ENCODE data around the gene CSKMT.
"Not testable (repeated sequence)": the region's sequence is repeated elsewhere in the genome, so short reads cannot be mapped to it uniquely, and the experiment has no call there.

The CSKMT gene, protein sequence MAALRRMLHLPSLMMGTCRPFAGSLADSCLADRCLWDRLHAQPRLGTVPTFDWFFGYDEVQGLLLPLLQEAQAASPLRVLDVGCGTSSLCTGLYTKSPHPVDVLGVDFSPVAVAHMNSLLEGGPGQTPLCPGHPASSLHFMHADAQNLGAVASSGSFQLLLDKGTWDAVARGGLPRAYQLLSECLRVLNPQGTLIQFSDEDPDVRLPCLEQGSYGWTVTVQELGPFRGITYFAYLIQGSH

DNA sequence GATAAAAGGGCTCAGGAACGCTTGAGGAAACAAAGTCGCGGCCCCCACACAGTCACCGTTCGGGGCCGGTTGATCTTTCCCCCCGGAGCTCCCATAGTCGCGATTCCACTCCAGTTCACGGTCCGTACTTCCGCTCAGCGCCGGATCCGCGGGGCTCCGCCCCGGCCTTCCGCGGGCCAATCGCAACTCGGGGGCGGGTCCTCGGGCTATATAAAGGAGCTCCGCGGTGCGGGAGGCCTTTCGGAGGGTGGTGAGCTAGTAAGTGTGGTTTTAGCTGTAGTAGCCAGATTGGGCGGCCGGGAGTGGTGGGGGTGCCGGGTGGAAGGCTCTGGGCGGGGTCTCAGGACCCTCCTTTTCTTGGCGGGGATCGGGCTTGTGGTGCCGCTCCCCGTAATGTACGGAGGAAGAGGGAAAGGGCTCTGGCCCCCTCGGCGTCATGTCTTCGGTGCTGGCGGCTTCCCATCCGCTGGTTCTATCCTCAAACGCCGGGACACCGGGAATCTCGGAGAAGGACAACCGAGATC lies at the start of gene CSKMT, which contains the start of gene C11orf98:
Gene CSKMT, plus strand, starts transcription at position 238 of the 524 bp plus-strand sequence. CDS start 568 bp downstream, outside the sequence.
Gene C11orf98, minus strand, starts transcription at position 136 of the 524 bp plus-strand sequence. Its CDS starts 41 bp downstream, at position 95.
- peak; percentile 93 for DNase-seq

DNA sequence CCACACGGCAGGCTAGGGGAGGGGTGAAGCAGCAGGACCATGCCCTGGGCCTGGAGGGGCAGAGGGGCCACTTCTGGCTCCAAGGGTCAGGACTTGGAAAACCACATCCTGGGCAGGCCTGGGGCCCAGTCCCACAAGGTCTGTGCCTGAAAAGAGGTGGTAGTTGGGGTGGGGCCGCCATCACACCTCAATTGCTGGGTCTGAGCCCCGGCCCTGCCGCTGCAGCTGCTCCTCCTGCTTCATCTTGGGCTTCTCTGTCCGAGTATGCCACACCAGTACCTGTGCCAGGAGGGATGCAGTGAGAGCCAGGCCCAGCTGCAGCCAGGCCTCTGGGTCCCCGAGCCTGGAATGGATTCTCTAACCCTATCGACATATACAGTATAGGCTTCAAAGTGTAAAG lies 49.6 kb upstream of the CSKMT start:
- no peak for DNase-seq

DNA sequence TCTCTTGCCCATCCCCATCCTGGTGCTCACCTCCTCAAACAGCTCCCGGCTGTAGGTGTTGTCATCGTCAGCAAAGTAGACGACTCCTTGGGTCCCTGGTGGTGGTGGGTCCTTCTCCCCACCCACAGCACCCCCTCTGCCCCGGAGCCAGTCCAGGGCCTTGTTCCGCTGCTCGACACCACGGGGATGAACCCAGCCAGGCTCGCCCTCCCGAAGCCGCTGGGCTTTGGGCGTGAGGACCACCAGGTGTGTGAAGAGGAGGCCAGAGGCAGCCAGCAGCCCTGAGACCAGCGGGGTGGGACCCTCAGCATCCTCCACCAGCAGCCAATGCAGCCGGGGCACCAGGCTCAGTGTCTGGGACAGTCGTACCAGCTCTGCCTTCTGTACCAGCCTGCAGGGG lies 48.2 kb upstream of the CSKMT start:
- not testable (repeated sequence) for DNase-seq

DNA sequence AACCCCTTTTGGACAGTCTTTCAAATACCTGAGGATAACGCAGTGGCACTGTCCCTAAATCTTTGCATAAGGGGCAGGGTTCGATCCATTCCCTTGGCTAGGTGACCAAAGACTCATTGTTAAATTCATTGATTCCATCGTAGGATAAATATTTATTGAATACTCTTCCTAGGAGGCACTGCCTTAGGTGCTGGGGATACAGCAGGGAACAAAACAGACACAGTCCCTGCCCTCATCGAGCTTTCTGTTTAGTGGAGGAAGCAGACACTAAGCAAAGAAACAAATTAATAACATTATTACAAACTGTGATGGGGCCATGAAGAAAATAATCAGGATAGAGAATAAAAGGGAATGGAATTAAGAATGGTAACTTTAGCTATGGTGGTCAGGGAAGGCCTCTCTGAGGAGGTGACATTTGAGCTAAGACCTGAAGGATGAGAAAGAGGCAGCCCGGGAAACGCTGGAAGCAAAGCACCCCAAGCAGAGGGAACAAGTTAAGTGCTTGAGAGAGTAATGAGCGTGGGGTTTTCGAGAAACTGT lies 44.0 kb upstream of the CSKMT start:
- DNase-seq = no peak

DNA sequence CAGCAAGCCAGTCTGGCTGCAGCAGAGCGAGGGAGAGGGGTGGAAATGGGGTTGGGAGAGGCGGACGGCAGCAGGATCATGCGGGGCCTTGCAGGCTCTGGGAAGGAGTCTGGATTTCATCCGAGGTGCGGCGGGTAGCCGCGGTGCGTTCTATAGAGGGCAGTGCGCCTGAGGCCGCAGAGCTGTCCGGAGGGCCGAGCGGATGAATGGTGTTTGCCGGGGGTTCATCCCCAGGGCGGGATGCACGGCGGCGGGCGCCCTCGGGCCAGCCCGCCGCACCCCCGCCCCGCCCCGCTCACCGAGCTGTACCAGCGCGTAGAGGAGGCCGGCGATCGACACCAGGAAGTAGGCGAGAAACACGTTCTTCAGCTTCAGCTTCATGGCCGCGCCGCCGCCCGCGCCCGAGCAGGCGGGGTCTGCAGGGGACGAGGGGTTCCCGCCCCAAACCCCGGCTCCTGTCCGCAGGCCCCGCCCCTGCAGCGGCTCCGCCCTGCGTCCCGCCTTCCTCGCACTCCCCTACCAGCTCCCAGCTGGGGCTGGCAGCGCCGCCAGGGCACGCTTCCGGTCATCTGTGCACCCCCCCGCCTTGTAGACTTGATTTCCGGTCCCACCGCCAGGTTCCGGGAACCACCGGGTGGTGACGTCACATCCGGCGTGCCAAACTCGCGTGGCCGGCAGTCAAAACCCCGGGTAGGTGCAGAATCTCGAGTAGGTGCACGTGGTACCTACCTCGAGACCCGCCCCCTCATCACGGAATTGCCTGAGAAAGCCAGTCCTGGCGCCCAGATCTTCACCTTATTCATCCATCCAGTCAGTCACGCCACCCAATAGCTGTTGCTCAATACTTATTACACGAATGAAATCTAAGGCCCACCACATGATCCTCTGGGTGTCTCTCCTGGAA lies 43.3 kb upstream of the CSKMT start, which contains the start of gene B3GAT3:
Gene B3GAT3, minus strand, starts transcription at position 420 of the 904 bp plus-strand sequence. Its CDS starts 39 bp downstream, at position 381.
- DNase-seq = peak; percentile 99

DNA sequence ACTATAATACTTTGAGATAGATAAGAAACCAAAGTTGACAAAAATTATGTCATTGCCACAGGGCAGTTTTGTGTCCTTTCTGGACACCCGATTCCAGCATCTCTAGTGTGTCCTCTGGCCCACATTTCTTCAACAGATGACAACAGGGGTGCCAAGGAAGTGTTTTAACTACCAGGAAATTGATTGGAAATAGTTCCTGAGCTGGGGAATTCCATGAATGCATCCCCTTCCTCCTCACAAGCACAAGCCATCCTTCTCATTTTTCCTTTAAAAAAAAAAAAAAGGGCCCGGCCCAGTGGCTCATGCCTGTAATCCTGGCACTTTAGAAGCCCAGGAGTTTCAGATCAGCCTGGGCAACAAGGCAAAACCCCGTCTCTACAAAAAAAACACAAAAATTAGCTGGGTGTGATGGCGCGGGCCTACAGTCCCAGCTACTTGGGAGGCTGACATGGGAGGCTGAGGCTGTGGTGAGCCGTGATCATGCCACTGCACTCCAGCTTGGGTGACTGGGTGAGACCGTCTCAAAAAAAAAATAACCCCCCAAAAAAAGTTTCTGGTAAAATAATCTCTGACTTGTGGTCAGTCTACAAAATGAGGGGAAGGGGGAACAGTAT lies 42.5 kb upstream of the CSKMT start:
- no peak for DNase-seq

DNA sequence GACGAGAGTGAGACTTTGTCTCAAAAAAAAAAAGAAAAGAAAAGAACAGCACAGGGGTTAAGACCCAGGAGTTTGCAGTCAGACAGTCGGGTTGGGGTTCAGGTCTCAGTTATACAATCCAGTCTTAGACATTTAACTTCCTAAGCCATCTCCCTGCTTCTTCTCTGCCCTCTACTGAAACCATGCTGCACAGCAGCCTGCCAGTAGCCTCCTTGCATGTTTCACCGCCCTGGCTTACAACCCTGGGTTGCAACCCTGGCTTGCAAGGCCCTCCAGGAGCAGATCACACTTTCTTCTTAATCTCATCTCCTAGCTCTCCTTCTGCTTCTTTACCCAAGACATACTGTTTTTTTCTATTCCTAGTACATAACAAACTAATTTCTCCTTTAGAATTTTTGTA lies 37.4 kb upstream of the CSKMT start:
- DNase-seq = no peak

DNA sequence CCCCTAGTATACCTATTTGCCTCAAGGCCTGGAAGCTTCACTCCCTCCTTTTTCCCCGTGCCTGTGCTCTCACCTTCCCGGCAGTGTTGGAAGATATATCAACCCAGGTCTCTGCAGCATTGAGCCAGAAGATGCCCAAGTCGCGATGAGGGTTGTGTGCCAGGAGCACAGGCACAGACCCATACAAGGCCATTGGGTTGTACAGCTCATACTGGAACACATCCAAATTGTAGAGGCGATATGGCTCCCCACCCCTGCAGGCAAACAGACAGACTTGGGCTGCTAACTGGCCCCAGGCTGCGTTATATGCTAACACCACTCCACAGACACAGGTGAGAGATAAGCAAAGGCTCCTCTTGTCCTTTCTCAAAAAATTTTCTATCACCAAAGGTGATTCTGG lies 32.6 kb upstream of the CSKMT start:
- DNase-seq = no peak

DNA sequence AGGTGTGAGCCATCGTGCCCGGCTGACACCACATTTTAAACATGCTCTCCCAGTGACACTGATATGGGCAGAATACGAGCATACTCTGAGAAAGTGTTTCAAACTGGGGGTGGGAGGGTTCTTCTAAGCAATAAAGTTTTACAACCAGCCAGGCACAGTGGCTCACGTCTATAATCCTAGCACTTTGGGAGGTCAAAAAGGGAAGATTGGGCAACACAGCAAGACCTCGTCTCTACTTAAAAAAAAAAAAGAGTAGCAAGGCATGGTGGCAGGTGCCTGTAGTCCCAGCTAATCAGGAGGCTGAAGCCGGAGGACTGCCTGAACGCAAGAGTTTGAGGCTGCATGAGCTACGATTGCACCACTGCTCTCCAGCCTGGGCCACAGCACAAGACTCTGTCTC lies 20.9 kb upstream of the CSKMT start:
- no peak for DNase-seq

DNA sequence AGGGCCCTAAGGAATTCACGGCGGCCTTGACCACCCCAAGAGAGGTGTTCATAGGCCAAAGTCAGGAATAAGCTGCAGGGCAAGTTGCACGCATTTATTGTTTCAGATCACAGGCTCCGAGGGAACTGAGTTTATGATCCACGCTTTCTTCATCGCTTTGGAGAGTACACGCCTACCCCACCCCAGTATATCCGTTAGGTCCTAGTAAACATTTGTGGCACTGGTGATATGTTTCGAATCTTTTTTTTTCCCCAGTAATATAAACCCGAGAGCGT lies 19.5 kb upstream of the CSKMT start:
- no peak for DNase-seq

DNA sequence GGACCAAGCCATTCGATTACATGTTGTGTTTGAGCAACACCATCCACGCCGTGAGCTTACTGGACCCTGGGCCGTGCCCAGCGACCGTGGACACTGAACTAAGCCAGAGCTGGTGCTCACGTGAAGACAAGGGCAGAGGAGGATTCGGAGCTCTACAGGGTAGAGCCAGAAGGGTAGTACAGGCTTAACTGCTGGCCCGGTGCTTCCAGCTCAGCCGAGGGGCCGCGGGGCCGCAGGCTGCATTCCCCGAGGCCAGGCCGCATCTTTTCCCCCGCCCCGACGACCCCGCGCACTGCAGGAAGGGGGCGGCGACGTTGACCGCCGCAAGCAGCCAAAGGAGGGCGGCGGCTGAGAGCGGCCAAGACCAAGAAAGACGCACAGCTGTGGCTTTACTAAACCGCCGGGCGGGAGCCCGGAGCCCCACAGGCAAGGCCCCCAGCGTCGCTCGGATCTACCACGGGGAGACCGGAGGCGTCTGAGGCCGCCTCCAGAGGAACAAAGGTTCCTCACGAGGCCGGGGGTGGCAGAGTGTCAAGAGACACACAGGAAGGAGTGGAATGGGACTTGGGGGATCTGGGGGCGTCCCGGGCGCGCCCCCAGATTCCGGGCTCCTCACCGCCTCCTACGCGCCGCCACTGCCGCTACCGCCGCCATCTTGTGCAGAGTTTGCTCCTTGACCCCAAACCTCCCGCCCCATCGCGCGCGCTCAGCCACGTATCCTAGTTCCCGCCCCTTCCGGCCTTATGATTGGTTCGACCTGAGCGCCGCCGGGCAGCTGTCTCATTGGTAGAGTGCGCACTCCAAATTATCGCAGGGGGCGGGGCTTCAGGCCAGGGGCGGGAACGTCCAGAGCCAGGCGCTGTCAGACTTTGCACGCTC lies 18.9 kb upstream of the CSKMT start, which contains the start of gene GANAB:
Gene GANAB, minus strand, starts transcription at position 668 of the 879 bp plus-strand sequence. Its CDS starts 14 bp downstream, at position 654.
- DNase-seq = peak; percentile 98

DNA sequence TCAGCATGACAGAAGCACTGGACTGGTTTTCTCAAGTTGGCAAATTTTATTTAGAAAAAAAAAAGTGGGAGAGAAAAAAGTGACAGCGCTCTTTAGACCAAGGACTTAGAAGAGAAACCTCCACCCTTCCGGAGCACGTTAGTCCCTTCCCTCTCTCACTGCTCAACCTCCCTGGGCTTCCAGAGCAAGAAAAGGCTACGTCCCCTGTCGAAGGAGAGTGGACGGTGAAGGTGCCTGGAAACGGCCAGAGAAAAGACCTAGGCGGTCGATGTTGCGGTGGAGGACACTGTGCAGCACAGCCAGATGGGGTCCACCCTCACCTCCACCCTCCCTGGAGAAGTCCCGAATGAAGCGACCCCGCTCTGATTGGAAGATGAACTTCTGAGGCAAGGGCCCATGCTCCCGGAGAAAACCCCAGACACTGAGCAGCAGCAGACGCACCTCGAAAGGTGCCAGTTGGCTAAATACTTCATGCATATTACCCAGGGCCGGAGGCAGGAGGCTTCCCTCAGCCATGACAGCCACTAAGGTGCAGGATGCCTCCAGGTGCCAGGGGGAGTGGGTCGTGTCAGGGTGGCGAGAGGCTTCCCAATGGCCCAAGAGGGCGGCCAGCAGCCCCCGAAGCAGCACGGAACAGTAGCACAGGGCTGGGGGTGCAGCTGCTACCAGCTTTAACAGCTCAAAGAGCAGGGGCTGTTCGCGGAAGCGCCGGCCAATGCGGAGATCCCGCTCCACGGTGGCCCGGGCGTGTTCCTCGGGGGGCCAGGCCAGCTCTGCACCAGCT lies 18.1 kb upstream of the CSKMT start:
- no peak for DNase-seq

DNA sequence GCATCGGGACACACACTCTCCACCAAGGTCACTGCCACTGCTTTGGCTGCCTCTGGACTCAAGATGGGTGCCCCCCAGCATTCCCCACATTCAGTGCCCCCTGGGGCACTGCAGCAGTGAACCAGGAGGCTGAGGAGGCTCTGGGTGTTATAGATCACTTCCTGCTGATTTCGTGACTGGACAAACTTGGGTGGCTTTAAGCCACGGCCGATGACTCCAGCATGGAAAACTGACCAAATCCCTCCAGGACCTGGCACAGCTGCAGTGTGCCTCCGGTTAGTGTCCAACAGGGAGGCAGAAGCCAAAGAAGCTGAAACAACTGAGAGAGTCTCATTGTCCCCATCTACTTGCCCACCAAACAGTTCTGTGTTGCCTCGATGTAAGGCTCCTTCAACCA lies 17.5 kb upstream of the CSKMT start:
- DNase-seq = no peak

DNA sequence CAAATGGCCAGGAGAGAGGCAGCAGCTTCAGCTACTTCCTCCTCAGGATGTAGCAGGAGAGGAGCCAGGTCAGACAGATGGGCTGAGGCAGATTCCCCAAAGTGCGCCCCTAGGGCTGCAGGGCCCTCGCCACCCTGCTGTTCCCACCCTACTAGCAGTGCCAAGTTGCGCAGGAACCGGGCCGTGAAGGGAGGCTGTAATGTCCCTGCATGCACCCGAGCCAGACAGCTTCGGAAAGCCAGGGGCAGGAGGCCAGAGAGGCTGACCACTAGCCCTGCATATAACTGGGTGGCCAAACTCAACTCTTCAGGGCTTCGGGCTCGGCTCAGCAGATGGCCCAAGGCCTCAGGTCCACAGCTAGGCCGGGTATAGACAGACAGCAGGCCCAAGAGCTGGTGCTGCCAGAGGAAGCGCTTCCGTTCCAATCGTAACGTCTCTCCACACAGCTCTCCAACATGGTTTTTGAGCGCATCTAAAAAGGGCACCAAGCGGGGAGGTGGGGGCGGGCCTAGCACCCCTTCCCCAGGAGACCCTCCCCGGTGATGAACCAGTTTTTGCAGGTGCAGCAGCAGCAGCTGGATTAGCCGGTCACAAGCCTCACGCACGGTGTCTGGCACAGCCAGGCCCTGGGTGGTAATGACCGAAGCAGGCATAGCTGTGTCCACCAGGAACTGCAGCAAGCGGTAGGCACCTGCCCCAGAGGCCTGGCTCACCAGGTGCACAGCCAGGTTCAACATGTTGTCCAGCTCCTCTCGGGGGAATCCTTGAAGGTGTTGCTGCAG lies 16.7 kb upstream of the CSKMT start:
- no peak for DNase-seq

DNA sequence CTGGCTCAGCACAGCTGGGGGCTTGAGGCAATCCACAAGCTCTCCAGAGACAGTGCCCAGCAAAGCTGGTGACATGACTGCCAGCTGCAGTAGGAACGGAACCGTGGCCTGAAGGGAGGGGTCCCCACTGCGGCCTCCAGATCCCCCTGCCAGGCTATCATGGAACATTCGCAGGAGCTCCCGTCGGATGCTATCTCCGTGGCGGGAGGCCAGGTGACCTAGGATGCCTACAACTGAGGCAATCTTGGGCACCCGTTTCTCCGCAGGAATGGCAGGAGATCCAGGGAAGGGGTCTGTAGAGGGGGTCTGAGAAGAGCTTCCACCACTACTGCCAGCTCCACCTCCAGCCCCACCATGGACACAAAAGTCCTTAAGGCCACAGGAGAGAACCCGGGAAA lies 16.1 kb upstream of the CSKMT start:
- no peak for DNase-seq

DNA sequence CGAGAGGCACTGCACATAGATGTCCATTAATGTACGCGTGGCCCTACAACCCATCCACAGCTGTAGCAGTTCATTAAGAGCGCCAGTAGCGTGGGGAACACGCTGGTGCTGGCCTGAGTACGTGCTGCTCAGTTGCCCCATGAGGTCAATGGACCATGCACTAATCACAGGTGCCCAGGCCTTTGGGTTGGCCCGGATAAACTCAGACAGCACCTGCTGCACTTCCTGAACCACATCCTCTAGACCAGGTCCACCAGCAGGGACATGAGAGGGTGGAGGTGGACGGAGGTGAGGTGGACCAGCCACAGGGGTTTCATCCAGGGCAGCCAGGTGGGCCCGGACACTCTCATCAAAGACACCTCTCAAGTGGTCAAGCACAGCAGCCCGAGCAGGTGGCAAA lies 15.6 kb upstream of the CSKMT start:
- DNase-seq = no peak

DNA sequence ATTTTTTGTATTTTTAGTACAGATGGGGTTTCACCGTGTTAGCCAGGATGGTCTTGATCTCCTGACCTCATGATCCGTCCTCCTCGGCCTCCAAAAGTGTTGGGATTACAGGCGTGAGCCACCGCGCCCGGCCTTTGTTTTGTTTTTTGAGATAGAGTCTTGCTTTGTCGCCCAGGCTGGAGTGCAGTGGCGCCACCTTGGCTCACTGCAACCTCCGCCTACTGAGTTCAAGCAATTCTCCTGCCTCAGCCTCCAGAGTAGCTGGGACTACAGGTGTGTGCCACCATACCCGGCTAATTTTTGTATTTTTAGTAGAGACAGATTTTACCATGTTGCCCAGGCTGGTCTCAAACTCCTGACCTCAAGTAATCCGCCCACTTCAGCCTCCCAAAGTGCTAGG lies 14.8 kb upstream of the CSKMT start:
- DNase-seq = not testable (repeated sequence)

DNA sequence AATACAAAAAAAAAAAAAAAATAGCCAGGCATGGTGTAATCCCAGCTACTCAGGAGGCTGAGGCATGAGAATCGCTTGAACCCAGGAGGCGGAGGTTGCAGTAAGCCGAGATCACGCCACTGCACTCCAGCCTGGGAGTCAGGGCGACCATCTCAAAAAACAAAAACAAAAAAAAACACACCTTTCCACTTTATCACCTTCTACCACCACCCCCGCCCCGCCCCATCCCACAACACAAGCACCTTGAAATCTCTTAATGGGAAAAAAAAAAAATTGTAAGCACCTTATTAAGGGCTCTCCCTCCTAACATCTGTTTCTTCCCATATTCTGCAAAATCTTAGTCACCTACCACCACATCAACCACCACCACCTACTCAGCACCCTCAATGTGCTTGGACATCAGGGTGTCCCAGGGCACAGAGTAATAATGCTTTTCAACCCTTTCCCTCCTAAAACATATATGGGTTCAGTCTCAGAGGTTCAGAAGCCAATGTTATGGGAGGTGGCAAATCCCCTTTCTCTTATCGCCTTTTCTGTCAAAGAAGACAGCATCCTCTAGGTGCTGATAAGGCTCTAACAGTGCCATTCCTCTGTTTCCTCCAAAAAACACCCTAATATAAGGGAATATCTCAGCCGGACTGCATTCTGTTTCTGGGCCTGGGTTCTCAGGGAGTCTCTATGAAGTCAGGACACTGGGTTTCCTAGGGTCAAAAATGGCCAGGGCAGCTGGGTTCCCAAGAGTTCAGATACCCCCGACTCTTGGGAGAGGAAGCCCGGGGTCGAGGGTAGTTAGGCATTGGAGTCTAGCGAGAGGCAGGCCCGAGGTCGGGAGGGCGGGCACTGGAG lies 12.7 kb upstream of the CSKMT start:
- peak; percentile 57 for DNase-seq

DNA sequence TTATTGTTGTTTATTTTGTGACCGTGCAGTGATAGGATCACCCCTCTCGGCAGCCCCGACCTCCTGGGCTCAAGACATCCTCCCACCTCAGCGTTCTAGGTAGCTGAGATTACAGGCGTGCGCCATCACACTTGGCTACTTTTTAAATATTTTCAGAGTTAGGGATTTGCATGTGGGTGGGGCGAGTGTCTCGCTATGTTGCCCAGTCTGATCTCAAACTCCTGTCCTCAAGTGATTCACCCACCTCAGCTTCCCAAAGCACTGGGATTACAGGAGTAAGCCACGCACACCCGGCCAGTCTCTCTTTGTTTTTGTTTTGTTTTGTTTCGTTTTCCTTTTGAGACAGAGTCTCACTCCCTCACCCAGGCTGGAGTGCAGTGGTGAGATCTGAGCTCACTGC lies 10.8 kb upstream of the CSKMT start:
- no peak for DNase-seq
